SK-N-SH treated with all-trans-retinoic acid at 6 μM for 48 hours (cell line): ENCODE data around the gene C20orf96.
A peak's percentile ranks its signal among the peaks of the same experiment; 100 is the strongest.

Experiments
- ATAC-seq: fragments of 200-7000 bp; cut with Tn5 transposase; 3 replicates; pipeline ENCODE4 v1.9.1; 2020; ENCODE audit warnings: mild to moderate bottlenecking, moderate library complexity
- BACH2 ChIP-seq: fragments of 250-450 bp; sonication (Bioruptor Pico); IDR thresholded peaks from 2 replicates; pipeline ENCODE4 v1.9.0; 2021; ENCODE audit warnings: mild to moderate bottlenecking, borderline replicate concordance
- CREB5 ChIP-seq: fragments of 250-450 bp; sonication (Bioruptor Pico); IDR thresholded peaks from 2 replicates; pipeline ENCODE4 v1.5.1; 2020; ENCODE audit warnings: low read depth, mild to moderate bottlenecking, moderate library complexity
- CSDC2 ChIP-seq: fragments of 250-450 bp; sonication (Bioruptor Pico); IDR thresholded peaks from 2 replicates; pipeline ENCODE4 v1.5.0; 2020; ENCODE audit warnings: mild to moderate bottlenecking, moderate library complexity
- CSRNP3 ChIP-seq: fragments of 250-450 bp; sonication (Bioruptor Pico); IDR thresholded peaks from 2 replicates; pipeline ENCODE4 v1.5.1; 2021; ENCODE audit warnings: mild to moderate bottlenecking, moderate library complexity
- ESRRG ChIP-seq: fragments of 250-450 bp; sonication (Bioruptor Pico); IDR thresholded peaks from 2 replicates; pipeline ENCODE4 v1.6.1; 2021; ENCODE audit warnings: mild to moderate bottlenecking
- GLIS3 ChIP-seq: fragments of 250-450 bp; sonication (Bioruptor Pico); IDR thresholded peaks from 2 replicates; pipeline ENCODE4 v1.5.0; 2020; ENCODE audit warnings: mild to moderate bottlenecking, moderate library complexity
- ISL1 ChIP-seq: fragments of 250-450 bp; sonication (Bioruptor Pico); IDR thresholded peaks from 2 replicates; pipeline ENCODE4 v2.1.2; 2022; ENCODE audit warnings: mild to moderate bottlenecking, moderate library complexity
- OSR1 ChIP-seq: fragments of 250-450 bp; sonication (Bioruptor Pico); IDR thresholded peaks from 2 replicates; pipeline ENCODE4 v1.8.0; 2022; ENCODE audit warnings: moderate library complexity, mild to moderate bottlenecking, inconsistent platforms
- POU6F1 ChIP-seq: fragments of 250-450 bp; sonication (Bioruptor Pico); IDR thresholded peaks from 2 replicates; pipeline ENCODE4 v1.8.0; 2021; ENCODE audit warnings: low read depth, mild to moderate bottlenecking, moderate library complexity, borderline replicate concordance
- PPARA ChIP-seq: fragments of 250-450 bp; sonication (Bioruptor Pico); IDR thresholded peaks from 2 replicates; pipeline ENCODE4 v1.5.0; 2020; ENCODE audit warnings: mild to moderate bottlenecking, borderline replicate concordance
- RARB ChIP-seq: fragments of 250-450 bp; sonication (Bioruptor Pico); IDR thresholded peaks from 2 replicates; pipeline ENCODE4 v1.8.0; 2021; ENCODE audit warnings: mild to moderate bottlenecking, moderate library complexity
- SNAI2 ChIP-seq: fragments of 250-450 bp; sonication (Bioruptor Pico); IDR thresholded peaks from 2 replicates; pipeline ENCODE4 v1.5.0; 2020; ENCODE audit warnings: mild to moderate bottlenecking, moderate library complexity
- TCF4 ChIP-seq: fragments of 250-450 bp; sonication (Bioruptor Pico); IDR thresholded peaks from 2 replicates; pipeline ENCODE4 v1.8.0; 2021; ENCODE audit warnings: mild to moderate bottlenecking, moderate library complexity, borderline replicate concordance
- TOX ChIP-seq: fragments of 250-450 bp; sonication (Bioruptor Pico); IDR thresholded peaks from 2 replicates; pipeline ENCODE4 v1.8.0; 2021; ENCODE audit warnings: mild to moderate bottlenecking, moderate library complexity, borderline replicate concordance
- ZC3H10 ChIP-seq: fragments of 250-450 bp; sonication (Bioruptor Pico); IDR thresholded peaks from 2 replicates; pipeline ENCODE4 v1.5.1; 2021; ENCODE audit warnings: mild to moderate bottlenecking, moderate library complexity
- ZFP3 ChIP-seq: fragments of 250-450 bp; sonication (Bioruptor Pico); IDR thresholded peaks from 2 replicates; pipeline ENCODE4 v1.5.0; 2020; ENCODE audit warnings: mild to moderate bottlenecking, moderate library complexity
- ZFP30 ChIP-seq: fragments of 450-650 bp; formaldehyde crosslinking; IDR thresholded peaks from 2 replicates; pipeline ENCODE4 v1.5.0; 2022; ENCODE audit warnings: mild to moderate bottlenecking, moderate library complexity
- ZNF565 ChIP-seq: fragments of 450-650 bp; formaldehyde crosslinking; conservative IDR thresholded peaks from 2 replicates; pipeline ENCODE4 v1.5.0; 2020; ENCODE audit warnings: low read depth, mild to moderate bottlenecking, moderate library complexity
- ZNF70 ChIP-seq: fragments of 450-650 bp; formaldehyde crosslinking; IDR thresholded peaks from 2 replicates; pipeline ENCODE4 v1.5.0; 2020; ENCODE audit warnings: mild to moderate bottlenecking, moderate library complexity
- ZNF8 ChIP-seq: fragments of 450-650 bp; formaldehyde crosslinking; IDR thresholded peaks from 2 replicates; pipeline ENCODE4 v1.5.0; 2020; ENCODE audit warnings: mild to moderate bottlenecking, moderate library complexity

C20orf96 gene

GRCh38 chr20:310645-311044 is 20.1 kb upstream of the C20orf96 start:
- ATAC-seq = no peak

GRCh38 chr20:309841-310644 is 19.5 kb upstream of the C20orf96 start:
- peak; percentile 99 for ATAC-seq

More at GRCh38 chr20:310645-311044, 20.1 kb upstream of the C20orf96 start:
- no peak for TF ChIP-seq CREB5 (CRISPR knock-in tag)
- TF ChIP-seq, all 23 proteins: peak for 0

GRCh38 chr20:309306-309840 is 18.8 kb upstream of the C20orf96 start:
- TF ChIP-seq GLIS3 (no peak), TOX (CRISPR knock-in tag) (no peak), POU6F1 (CRISPR knock-in tag) (no peak), ZC3H10 (CRISPR knock-in tag) (no peak)
- peak; percentile 51 for ATAC-seq

More at GRCh38 chr20:309841-310644, 19.5 kb upstream of the C20orf96 start:
- TF ChIP-seq ZNF70 (CRISPR knock-in tag) (no peak), PPARA (CRISPR knock-in tag) (no peak), CSDC2 (CRISPR knock-in tag) (no peak)

- no peak for ATAC-seq
- TF ChIP-seq ZFP3 (CRISPR knock-in tag) = no peak
- no peak for TF ChIP-seq ZNF565 (CRISPR knock-in tag)
- no peak for TF ChIP-seq TCF4 (CRISPR knock-in tag)
- no peak for TF ChIP-seq SNAI2
- TF ChIP-seq ZFP30 = no peak
- TF ChIP-seq ZNF70 (CRISPR knock-in tag) = no peak
- no peak for TF ChIP-seq RARB (CRISPR knock-in tag)
- no peak for TF ChIP-seq TOX (CRISPR knock-in tag)
- no peak for TF ChIP-seq ZNF8 (CRISPR knock-in tag)
- TF ChIP-seq CSDC2 (CRISPR knock-in tag) = no peak
- no peak for TF ChIP-seq CREB5 (CRISPR knock-in tag)
- no peak for TF ChIP-seq GLIS3
- no peak for TF ChIP-seq POU6F1 (CRISPR knock-in tag)
- TF ChIP-seq ESRRG = no peak
Measured at GRCh38 chr20:308427-309038, 18.0 kb upstream of the C20orf96 start.

- TF ChIP-seq TCF4 (CRISPR knock-in tag) = no peak
- TF ChIP-seq ESRRG = no peak
- TF ChIP-seq OSR1 = no peak
- TF ChIP-seq ZNF70 (CRISPR knock-in tag) = no peak
- TF ChIP-seq RARB (CRISPR knock-in tag) = no peak
- TF ChIP-seq TOX (CRISPR knock-in tag) = no peak
- no peak for TF ChIP-seq ZNF565 (CRISPR knock-in tag)
- no peak for TF ChIP-seq PPARA (CRISPR knock-in tag)
- TF ChIP-seq GLIS3 = no peak
- TF ChIP-seq ZFP3 (CRISPR knock-in tag) = no peak
- no peak for TF ChIP-seq ISL1 (CRISPR knock-in tag)
- no peak for TF ChIP-seq ZC3H10 (CRISPR knock-in tag)
- TF ChIP-seq BACH2 (CRISPR knock-in tag) = no peak
- TF ChIP-seq ZFP30 = no peak
- TF ChIP-seq POU6F1 (CRISPR knock-in tag) = no peak
- TF ChIP-seq CSRNP3 (CRISPR knock-in tag) = no peak
- TF ChIP-seq ZNF8 (CRISPR knock-in tag) = no peak
- TF ChIP-seq, all 23 proteins: peak for 0
- no peak for ATAC-seq
Measured at GRCh38 chr20:305745-306144, 15.2 kb upstream of the C20orf96 start.
